Measurements from ENCODE around the gene FSD2.

FSD2 gene

GRCh38 chr15:82840166-82840565 is 34.3 kb upstream of the FSD2 start:
- H3K4me3 ChIP-seq (replicated peaks; ENCODE audit: low read depth, low read length) = no peak overlapping the region
- TF ChIP-seq CTCF (IDR thresholded peaks at IDR 0.05; ENCODE audit: low read length, missing control alignments) = no peak
- no peak for DNase-seq (ENCODE audit: low read depth)

- DNase-seq (ENCODE audit: low read depth) = no peak
- H3K4me3 ChIP-seq (replicated peaks; ENCODE audit: low read depth, low read length) = no peak overlapping the region
- TF ChIP-seq CTCF (IDR thresholded peaks at IDR 0.05; ENCODE audit: low read length, missing control alignments) = no peak
Observed at GRCh38 chr15:82839136-82839535, 33.3 kb upstream of the FSD2 start.

- TF ChIP-seq CTCF (IDR thresholded peaks at IDR 0.05; ENCODE audit: low read length, missing control alignments) = no peak
- no peak for DNase-seq (ENCODE audit: low read depth)
- no peak overlapping the region for H3K4me3 ChIP-seq (replicated peaks; ENCODE audit: low read depth, low read length)
Observed at GRCh38 chr15:82838096-82838735, 32.3 kb upstream of the FSD2 start.

GRCh38 chr15:82835391-82835917 is 29.6 kb upstream of the FSD2 start:
- no peak for DNase-seq (ENCODE audit: low read depth)

GRCh38 chr15:82833362-82833682 is 27.5 kb upstream of the FSD2 start:
- no peak overlapping the region for H3K4me3 ChIP-seq (replicated peaks; ENCODE audit: low read depth, low read length)
- DNase-seq (ENCODE audit: low read depth) = no peak
- TF ChIP-seq CTCF (IDR thresholded peaks at IDR 0.05; ENCODE audit: low read length, missing control alignments) = no peak

More at GRCh38 chr15:82835391-82835917, 29.6 kb upstream of the FSD2 start:
- H3K4me3 ChIP-seq (replicated peaks; ENCODE audit: low read depth, low read length) = no peak overlapping the region
- no peak for TF ChIP-seq CTCF (IDR thresholded peaks at IDR 0.05; ENCODE audit: low read length, missing control alignments)

GRCh38 chr15:82832601-82833361 is 26.9 kb upstream of the FSD2 start:
- DNase-seq (ENCODE audit: low read depth) = peak; percentile 83
- TF ChIP-seq CTCF (IDR thresholded peaks at IDR 0.05; ENCODE audit: low read length, missing control alignments) = peak; percentile 13
- no peak overlapping the region for H3K4me3 ChIP-seq (replicated peaks; ENCODE audit: low read depth, low read length)
